SH-SY5Y (cell line): ENCODE results near the gene ATXN7.

Experiments
- GATA2 ChIP-seq: IDR thresholded peaks from 2 replicates; pipeline ENCODE4 v1.6.1; 2011; ENCODE audit warnings: mild to moderate bottlenecking, low read depth, low read length
- GATA3 ChIP-seq: IDR thresholded peaks from 2 replicates; pipeline ENCODE4 v1.6.1; 2011; ENCODE audit warnings: low read depth, mild to moderate bottlenecking, low read length, moderate library complexity

ATXN7 gene

GRCh38 chr3:63863150-63864007, at the start of gene ATXN7, which contains the start of gene THOC7:
Gene ATXN7, plus strand, starts transcription at chr3:63863867. Its CDS starts 48,732 bp downstream, at chr3:63912599.
Gene THOC7, minus strand, starts transcription at chr3:63863805. Its CDS starts 15 bp downstream, at chr3:63863790.
- TF ChIP-seq GATA3 (no peak), GATA2 (no peak)

- no peak for TF ChIP-seq GATA2
- no peak for TF ChIP-seq GATA3
These were observed 49.4 kb upstream of the ATXN7 start for GRCh38 chr3:63814237-63814636.

- TF ChIP-seq GATA2 (no peak), GATA3 (no peak)
These were observed 46.4 kb upstream of the ATXN7 start for GRCh38 chr3:63817225-63817624.

GRCh38 chr3:63818282-63819150, 45.2 kb upstream of the ATXN7 start:
- TF ChIP-seq GATA3 (no peak), GATA2 (0 out of 2 replicates have a peak, but pooled peaks have one; percentile 6)

GRCh38 chr3:63819151-63819398, 44.6 kb upstream of the ATXN7 start, which contains the start of gene C3orf49:
Gene C3orf49, plus strand, starts transcription at chr3:63819299. Its CDS starts 173 bp downstream, at chr3:63819472.
- TF ChIP-seq GATA3 (no peak), GATA2 (no peak)

GRCh38 chr3:63824309-63824708, 39.4 kb upstream of the ATXN7 start:
- TF ChIP-seq GATA3 (no peak), GATA2 (no peak)

GRCh38 chr3:63830526-63830925, 33.1 kb upstream of the ATXN7 start:
- TF ChIP-seq GATA3 (no peak), GATA2 (no peak)

- TF ChIP-seq GATA2 (no peak), GATA3 (no peak)
These were observed 31.3 kb upstream of the ATXN7 start for GRCh38 chr3:63832395-63832794.

- TF ChIP-seq GATA3 = no peak
- no peak for TF ChIP-seq GATA2
These were observed 22.0 kb upstream of the ATXN7 start for GRCh38 chr3:63841704-63842103.

GRCh38 chr3:63842127-63842526, 21.5 kb upstream of the ATXN7 start:
- TF ChIP-seq GATA2 = no peak
- no peak for TF ChIP-seq GATA3

GRCh38 chr3:63845215-63845614, 18.5 kb upstream of the ATXN7 start:
- no peak for TF ChIP-seq GATA3
- TF ChIP-seq GATA2 = no peak

- TF ChIP-seq GATA2 (no peak), GATA3 (no peak)
These were observed 15.8 kb upstream of the ATXN7 start for GRCh38 chr3:63847718-63848450.

- TF ChIP-seq GATA2 = no peak
- TF ChIP-seq GATA3 = no peak
These were observed 14.5 kb upstream of the ATXN7 start for GRCh38 chr3:63849175-63849574.

- TF ChIP-seq GATA2 (no peak), GATA3 (no peak)
These were observed 12.4 kb upstream of the ATXN7 start for GRCh38 chr3:63851287-63851686.
